ENCODE results near the gene CDH11.

CDH11 gene

DNA sequence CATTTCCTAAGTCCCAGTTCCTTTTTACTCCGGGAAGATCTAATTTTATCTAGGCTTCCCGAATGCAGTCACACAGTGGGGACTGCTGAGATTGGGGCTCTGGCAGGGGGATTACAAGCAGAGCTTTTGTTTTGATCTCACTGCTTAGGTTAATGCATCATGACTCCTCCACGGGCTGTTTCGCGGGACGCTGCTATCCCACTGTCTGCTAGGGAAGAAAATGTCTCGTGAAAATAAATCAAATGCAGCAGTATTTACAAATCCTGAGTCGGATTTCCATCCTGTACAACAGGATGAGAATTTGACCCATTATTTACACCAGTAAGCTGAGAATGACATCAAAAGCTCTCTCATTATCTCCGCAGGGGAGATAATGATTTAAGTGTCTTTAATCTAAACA, 83.8 kb downstream of the CDH11 start:
- DNase-seq (ENCODE audit: low read depth in 1 of 2, low spot score in 1 of 2) = no peak

- DNase-seq (ENCODE audit: low read depth in 1 of 2, low spot score in 1 of 2) = no peak
Measured at GRCh38 chr16:65037556-65037955, 84.3 kb downstream of the CDH11 start.

DNA sequence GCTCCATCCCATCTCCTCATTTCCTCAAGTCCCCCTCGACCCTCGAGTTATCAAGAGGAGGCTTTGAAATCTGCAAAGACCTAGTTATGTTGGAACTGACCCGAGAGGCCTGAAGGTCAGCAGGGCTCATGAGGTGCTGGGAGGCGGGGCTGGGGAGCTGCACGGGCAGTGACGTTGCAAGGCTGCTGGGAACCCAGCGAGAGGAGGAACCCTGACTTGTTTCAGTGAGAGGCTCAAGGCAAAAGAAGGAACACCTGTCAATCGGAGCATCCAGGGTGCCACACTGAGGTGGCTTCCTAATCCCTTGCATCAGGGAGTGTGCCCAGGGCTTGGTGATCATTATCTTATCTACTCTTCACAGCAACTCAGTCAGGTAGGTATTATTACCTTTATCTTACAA, 86.9 kb downstream of the CDH11 start:
- no peak for DNase-seq (ENCODE audit: low read depth in 1 of 2, low spot score in 1 of 2)

DNA sequence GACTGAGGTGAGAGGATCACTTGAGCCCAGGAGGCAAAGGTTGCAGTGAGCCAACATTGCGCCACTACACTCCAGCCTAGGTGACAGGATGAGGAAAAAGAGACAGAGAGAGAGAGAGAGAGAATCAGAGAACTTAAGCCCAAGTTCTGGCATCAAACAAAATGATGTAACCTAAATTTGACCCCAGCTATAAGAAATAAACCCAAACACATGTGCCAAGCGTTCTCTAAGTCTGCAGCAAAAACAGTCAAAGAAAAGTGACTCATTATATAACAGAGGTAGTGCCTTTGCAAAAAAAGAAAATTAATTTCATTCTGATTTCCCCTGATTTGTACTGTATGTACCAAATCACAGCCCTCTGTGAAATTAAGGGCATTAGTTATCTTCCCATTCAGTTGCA, 89.5 kb downstream of the CDH11 start:
- DNase-seq (ENCODE audit: low read depth in 1 of 2, low spot score in 1 of 2) = no peak

- DNase-seq (ENCODE audit: low read depth in 1 of 2, low spot score in 1 of 2) = no peak
Measured at GRCh38 chr16:65024767-65025178, 97.1 kb downstream of the CDH11 start.

GRCh38 chr16:65023802-65024201, 98.1 kb downstream of the CDH11 start:
- DNase-seq (ENCODE audit: low read depth in 1 of 2, low spot score in 1 of 2) = no peak

- no peak for DNase-seq (ENCODE audit: low read depth in 1 of 2, low spot score in 1 of 2)
Measured at GRCh38 chr16:65021852-65022595, 99.8 kb downstream of the CDH11 start.

- DNase-seq (ENCODE audit: low read depth in 1 of 2, low spot score in 1 of 2) = no peak
Measured at GRCh38 chr16:65016754-65017153, 105.1 kb downstream of the CDH11 start.

GRCh38 chr16:65015599-65015998, 106.3 kb downstream of the CDH11 start:
- DNase-seq (ENCODE audit: low read depth in 1 of 2, low spot score in 1 of 2) = no peak

- DNase-seq (ENCODE audit: low read depth in 1 of 2, low spot score in 1 of 2) = no peak
Measured at GRCh38 chr16:65012357-65012756, 109.5 kb downstream of the CDH11 start.

GRCh38 chr16:65010125-65010524, 111.7 kb downstream of the CDH11 start:
- DNase-seq (ENCODE audit: low read depth in 1 of 2, low spot score in 1 of 2) = no peak

- no peak for DNase-seq (ENCODE audit: low read depth in 1 of 2, low spot score in 1 of 2)
Measured at GRCh38 chr16:65005696-65006095, 116.2 kb downstream of the CDH11 start.

DNA sequence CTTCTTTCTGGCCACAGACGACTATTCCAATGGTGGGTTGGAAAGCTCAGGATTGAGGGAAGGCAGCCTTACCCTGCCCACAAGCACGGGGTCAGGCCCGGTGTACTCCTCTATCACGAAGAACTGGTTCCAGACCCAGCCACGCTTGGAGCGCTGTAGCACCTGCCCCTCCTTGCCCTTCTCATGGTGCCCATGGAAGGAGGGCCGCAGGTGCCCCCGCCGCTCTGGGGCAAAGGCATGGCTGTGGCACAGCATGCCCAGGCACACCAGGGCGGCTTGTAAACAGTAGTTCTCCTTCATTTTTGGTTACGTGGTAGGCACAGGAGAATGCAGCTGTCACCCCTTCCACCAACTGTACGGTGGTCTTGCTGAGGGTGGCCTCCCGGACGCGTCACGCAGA, 117.3 kb downstream of the CDH11 start:
- no peak for DNase-seq (ENCODE audit: low read depth in 1 of 2, low spot score in 1 of 2)

- no peak for DNase-seq (ENCODE audit: low read depth in 1 of 2, low spot score in 1 of 2)
Measured at GRCh38 chr16:65003621-65004020, 118.2 kb downstream of the CDH11 start.

DNA sequence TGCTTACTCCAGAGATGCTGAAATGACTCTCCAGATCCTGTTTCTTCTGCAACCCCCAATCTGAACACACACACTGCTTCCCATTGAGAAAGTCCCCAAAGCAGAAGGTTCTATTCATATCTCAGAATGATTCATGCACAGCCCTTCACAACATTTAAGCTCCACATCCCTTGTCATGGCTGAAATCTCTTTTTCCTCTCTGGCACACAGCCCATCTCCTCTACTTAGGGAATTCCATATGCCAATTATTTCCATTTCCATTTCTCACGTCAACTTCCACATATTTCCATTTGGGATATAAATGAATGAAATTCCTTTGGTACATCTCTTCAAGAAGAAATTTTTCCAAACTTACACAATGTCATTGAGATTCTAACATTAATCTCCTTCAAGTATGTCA, 119.6 kb downstream of the CDH11 start:
- DNase-seq (ENCODE audit: low read depth in 1 of 2, low spot score in 1 of 2) = no peak

DNA sequence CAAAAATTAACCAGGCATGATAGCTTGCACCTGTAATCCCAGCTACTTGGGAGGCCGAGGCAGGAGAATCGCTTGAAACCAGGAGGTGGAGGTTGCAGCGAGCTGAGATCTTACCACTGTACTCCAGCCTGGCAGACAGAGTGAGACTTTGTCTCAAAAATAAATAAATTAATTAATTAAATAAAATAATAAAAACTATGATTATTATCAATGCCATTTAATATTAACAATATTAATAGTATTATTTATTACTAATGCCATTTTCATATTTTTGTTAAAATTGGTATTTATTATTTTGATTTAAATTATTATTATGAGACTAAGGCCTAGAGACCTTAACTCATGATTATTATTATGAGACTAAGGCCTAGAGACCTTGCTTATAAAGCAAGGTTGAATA, 121.2 kb downstream of the CDH11 start:
- no peak for DNase-seq (ENCODE audit: low read depth in 1 of 2, low spot score in 1 of 2)

DNA sequence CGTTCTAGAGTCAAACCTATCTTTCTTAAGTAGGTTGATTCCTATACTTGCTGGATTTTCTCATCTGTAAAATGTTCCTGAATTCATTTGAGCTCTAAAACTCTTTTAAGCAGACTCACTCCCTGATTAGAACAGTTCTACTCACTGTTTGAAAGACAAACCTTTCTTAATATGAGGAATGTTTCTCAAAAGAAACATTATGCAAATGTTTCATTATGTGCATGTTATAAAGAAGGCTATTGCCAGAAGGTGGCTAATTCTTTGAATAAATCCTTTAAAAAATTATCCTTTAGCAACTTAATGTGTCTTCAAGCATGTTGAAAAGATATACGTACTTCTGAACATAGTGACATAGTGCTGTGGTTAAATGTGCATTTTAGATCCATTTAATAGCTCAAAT, 124.1 kb downstream of the CDH11 start:
- DNase-seq (ENCODE audit: low read depth in 1 of 2, low spot score in 1 of 2) = no peak

DNA sequence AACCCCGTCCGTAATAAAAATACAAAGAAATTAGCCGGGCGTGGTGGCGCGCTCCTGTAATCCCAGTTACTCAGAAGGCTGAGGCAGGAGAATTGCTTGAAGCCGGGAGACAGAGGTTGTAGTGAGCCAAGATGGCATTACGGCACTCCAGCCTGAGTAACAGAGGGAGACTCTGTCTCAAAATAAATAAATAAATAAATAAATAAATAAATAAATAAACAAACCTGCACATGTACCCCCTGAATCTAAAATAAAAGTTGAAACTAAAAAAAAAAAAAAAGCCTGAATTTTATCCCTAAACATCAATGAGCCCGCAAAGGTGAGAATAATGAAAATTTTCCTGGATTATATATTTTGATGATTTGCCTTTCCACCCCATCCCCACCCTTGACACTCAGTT, 124.7 kb downstream of the CDH11 start:
- no peak for DNase-seq (ENCODE audit: low read depth in 1 of 2, low spot score in 1 of 2)

DNA sequence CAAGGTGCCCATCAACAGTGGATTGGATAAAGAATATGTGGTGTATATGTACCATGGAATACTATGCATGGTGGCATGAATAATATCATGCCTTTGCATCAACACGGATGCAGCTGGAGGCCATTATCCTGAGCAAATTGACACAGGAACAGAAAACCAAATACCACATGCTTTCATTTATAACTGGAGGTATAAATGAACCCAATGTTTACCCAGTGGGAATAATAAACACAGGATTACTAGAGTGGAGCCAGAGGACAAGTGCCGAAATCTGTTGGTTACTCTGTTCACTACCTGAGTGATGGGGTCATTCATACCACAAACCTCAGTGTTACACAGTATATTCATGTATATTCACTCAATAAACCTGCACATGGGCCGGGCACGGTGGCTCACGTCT, 125.2 kb downstream of the CDH11 start:
- DNase-seq (ENCODE audit: low read depth in 1 of 2, low spot score in 1 of 2) = no peak

GRCh38 chr16:64993464-64993863, 128.4 kb downstream of the CDH11 start:
- DNase-seq (ENCODE audit: low read depth in 1 of 2, low spot score in 1 of 2) = no peak

GRCh38 chr16:64991001-64991400, 130.9 kb downstream of the CDH11 start:
- no peak for DNase-seq (ENCODE audit: low read depth in 1 of 2, low spot score in 1 of 2)

- no peak for DNase-seq (ENCODE audit: low read depth in 1 of 2, low spot score in 1 of 2)
Measured at GRCh38 chr16:64990101-64990500, 131.8 kb downstream of the CDH11 start.

DNA sequence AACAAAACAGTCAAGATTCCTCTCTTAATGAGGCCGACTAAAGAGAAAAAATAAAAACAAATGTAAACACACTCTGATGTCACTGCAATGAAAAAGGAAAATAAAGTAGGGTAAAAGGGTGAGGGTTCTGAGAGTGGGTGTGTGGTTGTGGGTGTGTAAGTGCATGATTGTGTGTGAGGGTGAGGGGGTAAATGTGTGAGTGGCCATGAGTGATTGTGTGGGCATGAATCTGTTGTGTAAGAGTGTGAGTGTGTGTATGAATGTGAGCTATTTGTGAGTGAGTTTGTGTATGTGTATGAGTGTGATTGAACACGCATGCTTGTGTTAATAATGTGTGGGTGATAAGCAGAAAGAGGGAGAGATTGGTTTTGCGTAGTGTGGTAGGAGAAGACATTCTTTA, 132.8 kb downstream of the CDH11 start:
- no peak for DNase-seq (ENCODE audit: low read depth in 1 of 2, low spot score in 1 of 2)

DNA sequence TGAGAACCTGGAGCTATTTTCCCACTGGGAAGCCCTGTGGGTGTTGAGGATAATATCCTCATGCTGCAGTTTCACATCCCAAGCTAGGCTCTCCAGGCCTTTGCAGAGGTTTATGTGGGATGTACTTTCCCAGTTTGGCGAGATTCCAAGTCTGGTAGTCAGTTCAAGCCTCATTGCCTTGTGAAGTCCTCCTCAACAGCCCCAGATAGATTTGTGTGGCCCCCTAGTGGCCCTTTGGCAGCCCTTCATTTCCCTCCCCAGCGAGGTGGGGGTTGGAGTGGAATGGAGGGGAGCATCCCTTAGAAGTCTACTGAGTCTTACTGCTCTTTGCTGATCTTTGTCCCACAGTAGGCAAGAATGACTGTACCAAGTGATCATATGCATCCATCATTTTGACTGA, 137.9 kb downstream of the CDH11 start:
- no peak for DNase-seq (ENCODE audit: low read depth in 1 of 2, low spot score in 1 of 2)
